ENCODE measurements around the gene ERN1. TPM values are rescaled to one million over a fixed set of nuclear protein-coding genes. Genes with fewer than 3 reads are reported as not detected.

Gene ERN1
- total and polyA plus RNA-seq, 2 of the 13 experiments (the other 11 are each of a cell fraction or from before 2014, with no cell fraction given), result 6.0 to 12.7 TPM

DNA sequence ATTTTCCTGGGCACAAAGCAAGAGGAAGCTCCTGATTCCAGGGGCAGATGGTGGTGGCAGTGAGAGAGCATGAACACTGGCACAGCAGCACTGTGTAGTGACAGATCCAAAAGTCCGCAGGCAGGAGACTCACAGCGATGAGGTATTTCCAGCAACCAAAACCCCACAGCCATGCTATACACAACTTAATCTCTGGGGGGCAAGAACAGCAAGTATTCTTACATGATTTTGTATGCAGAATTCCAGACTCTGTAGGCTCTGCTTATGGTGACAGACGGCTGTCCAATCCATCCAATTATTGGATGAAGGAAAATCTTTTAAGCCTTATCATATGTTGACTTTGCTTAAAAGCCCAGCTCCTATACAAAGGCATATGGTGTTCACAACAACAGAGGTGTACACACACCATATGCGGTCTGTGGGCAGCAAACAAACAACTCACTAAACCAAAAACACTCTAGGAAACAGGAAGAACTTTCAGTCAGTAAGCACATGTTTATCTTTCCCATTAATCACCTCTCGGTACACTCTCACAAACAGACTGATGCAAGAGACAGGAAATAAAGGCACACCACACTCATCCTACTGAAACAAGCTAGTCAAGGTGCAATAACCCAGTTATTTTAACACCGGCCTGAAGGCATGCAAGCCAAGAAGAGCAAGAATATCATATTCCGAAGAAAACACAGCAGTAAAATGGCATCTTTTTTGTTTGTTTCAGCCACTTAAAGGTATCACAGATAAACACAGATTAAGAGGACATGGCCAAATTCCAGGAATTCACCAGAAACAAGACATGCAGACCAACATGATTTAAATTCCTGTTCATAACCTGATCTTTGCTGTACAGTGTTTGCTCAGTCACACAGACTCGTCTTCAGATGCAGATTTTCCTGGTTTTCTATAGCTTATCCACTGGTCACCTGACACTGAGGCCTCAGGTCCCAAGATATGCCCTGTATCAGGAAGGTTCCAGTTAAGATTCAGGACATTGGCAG, 47.8 kb downstream of the ERN1 start (continued):
- peak; percentile 55; the same call in 1 of the 2 replicates for TF ChIP-seq ZBTB8A (CRISPR knock-in tag; IDR thresholded peaks at IDR 0.05; ENCODE audit: borderline replicate concordance, low read depth)
- TF ChIP-seq HBP1 (CRISPR knock-in tag; IDR thresholded peaks at IDR 0.05; ENCODE audit: low read depth), result peak; percentile 86
- no peak for TF ChIP-seq SP2 (CRISPR knock-in tag; IDR thresholded peaks at IDR 0.05)
- no peak for TF ChIP-seq PAF1 (CRISPR knock-in tag; IDR thresholded peaks at IDR 0.05)
- no peak for TF ChIP-seq GABPA (IDR thresholded peaks at IDR 0.05; ENCODE audit: low read depth, low read length)
- TF ChIP-seq GABPA (CRISPR knock-in tag; IDR thresholded peaks at IDR 0.05; ENCODE audit: low read depth), result peak; percentile 67
- no peak for TF ChIP-seq GLMP (CRISPR knock-in tag; IDR thresholded peaks at IDR 0.05; ENCODE audit: borderline replicate concordance)
- TF ChIP-seq CEBPG (CRISPR knock-in tag; IDR thresholded peaks at IDR 0.05), result peak; percentile 99
- TF ChIP-seq SMAD9 (CRISPR knock-in tag; IDR thresholded peaks at IDR 0.05), result no peak
- no peak for TF ChIP-seq HIVEP1 (CRISPR knock-in tag; IDR thresholded peaks at IDR 0.05)
- TF ChIP-seq ZNF362 (CRISPR knock-in tag; IDR thresholded peaks at IDR 0.05; ENCODE audit: borderline replicate concordance), result peak; percentile 51; the same call in 1 of the 2 replicates
- TF ChIP-seq, protein P1, sequence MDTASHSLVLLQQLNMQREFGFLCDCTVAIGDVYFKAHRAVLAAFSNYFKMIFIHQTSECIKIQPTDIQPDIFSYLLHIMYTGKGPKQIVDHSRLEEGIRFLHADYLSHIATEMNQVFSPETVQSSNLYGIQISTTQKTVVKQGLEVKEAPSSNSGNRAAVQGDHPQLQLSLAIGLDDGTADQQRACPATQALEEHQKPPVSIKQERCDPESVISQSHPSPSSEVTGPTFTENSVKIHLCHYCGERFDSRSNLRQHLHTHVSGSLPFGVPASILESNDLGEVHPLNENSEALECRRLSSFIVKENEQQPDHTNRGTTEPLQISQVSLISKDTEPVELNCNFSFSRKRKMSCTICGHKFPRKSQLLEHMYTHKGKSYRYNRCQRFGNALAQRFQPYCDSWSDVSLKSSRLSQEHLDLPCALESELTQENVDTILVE (CRISPR knock-in tag; IDR thresholded peaks at IDR 0.05), result peak; percentile 96
- TF ChIP-seq PHF21A (CRISPR knock-in tag; IDR thresholded peaks at IDR 0.05), result peak; percentile 88
- TF ChIP-seq, protein P2, sequence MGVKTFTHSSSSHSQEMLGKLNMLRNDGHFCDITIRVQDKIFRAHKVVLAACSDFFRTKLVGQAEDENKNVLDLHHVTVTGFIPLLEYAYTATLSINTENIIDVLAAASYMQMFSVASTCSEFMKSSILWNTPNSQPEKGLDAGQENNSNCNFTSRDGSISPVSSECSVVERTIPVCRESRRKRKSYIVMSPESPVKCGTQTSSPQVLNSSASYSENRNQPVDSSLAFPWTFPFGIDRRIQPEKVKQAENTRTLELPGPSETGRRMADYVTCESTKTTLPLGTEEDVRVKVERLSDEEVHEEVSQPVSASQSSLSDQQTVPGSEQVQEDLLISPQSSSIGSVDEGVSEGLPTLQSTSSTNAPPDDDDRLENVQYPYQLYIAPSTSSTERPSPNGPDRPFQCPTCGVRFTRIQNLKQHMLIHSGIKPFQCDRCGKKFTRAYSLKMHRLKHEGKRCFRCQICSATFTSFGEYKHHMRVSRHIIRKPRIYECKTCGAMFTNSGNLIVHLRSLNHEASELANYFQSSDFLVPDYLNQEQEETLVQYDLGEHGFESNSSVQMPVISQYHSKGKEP (CRISPR knock-in tag; IDR thresholded peaks at IDR 0.05), result 0 out of 2 replicates have a peak, but pooled peaks have one; percentile 7
- TF ChIP-seq DMAP1 (CRISPR knock-in tag; IDR thresholded peaks at IDR 0.05), result peak; percentile 66; the same call in 1 of the 2 replicates
- peak; percentile 69 for TF ChIP-seq KMT2B (CRISPR knock-in tag; IDR thresholded peaks at IDR 0.05)
- peak; percentile 53 for TF ChIP-seq ASH2L (IDR thresholded peaks at IDR 0.05; ENCODE audit: insufficient read length, low read depth, low read length)
- TF ChIP-seq ZSCAN21 (CRISPR knock-in tag; IDR thresholded peaks at IDR 0.05; ENCODE audit: borderline replicate concordance), result peak; percentile 80; the same call in 1 of the 2 replicates
- peak; percentile 99 for TF ChIP-seq BCL6 (CRISPR knock-in tag; IDR thresholded peaks at IDR 0.05)

Data from HepG2 (cell line).